ENCODE data around the gene LEF1.

- no peak for TF ChIP-seq BHLHE40 (IDR thresholded peaks at IDR 0.05; ENCODE audit: borderline replicate concordance)
- no peak for TF ChIP-seq HDGF (IDR thresholded peaks at IDR 0.05; ENCODE audit: borderline replicate concordance)
- TF ChIP-seq ARNT (IDR thresholded peaks at IDR 0.05), result no peak
- TF ChIP-seq SP1 (IDR thresholded peaks at IDR 0.05), result no peak
Observed at GRCh38 chr4:108052558-108053120, 116.1 kb downstream of the LEF1 start.

Data from HEK293T (cell line).